Loucy (cell line): ENCODE measurements around the gene GOLGA6L10.
"Not testable (repeated sequence)": the region's sequence is repeated elsewhere in the genome, so short reads cannot be mapped to it uniquely, and the experiment has no call there.

Source experiments
- CTCF ChIP-seq: fragments of 200-600 bp; sonication (generic); conservative IDR thresholded peaks from 2 replicates; pipeline ENCODE4 v1.5.1; 2014; ENCODE audit warnings: mild to moderate bottlenecking, antibody characterized with exemption, low read length
- EZH2phosphoT487 ChIP-seq: fragments of 200-600 bp; IDR thresholded peaks from 2 replicates; pipeline ENCODE4 v1.6.1; 2018; ENCODE audit warnings: antibody characterized with exemption, mild to moderate bottlenecking, moderate library complexity, borderline replicate concordance

GRCh38 chr15:82344421-82344820 is 4.9 kb downstream of the GOLGA6L10 start:
- not testable (repeated sequence) for TF ChIP-seq CTCF, EZH2phosphoT487
